SU-DHL-6 (cell line): ENCODE results near the gene RCOR2.

Experiments used
- H2AFZ ChIP-seq: fragments of 200-600 bp; sonication (generic); 2 replicates; pipeline ENCODE4 v1.6.1; 2014; ENCODE audit warnings: low read depth, mild to moderate bottlenecking, moderate library complexity, mixed read lengths, antibody characterized with exemption, low read length; ENCODE audit not compliant: severe bottlenecking
- H3F3A ChIP-seq: fragments of 200-600 bp; shearing (Covaris generic); 2 replicates; pipeline ENCODE4 v1.6.0; 2016; ENCODE audit warnings: antibody characterized with exemption, mild to moderate bottlenecking; ENCODE audit not compliant: insufficient read depth
- H3K27ac ChIP-seq: fragments of 200-600 bp; sonication (generic); 2 replicates; pipeline ENCODE4 v1.5.1; 2016; ENCODE audit warnings: low read depth, mild to moderate bottlenecking, low read length, moderate library complexity, mixed read lengths
- H3K27me3 ChIP-seq: fragments of 200-600 bp; sonication (generic), shearing (Covaris generic); 2 replicates; pipeline ENCODE4 v1.6.0; 2014; ENCODE audit warnings: mild to moderate bottlenecking, low read length
- H3K36me3 ChIP-seq: fragments of 200-600 bp; sonication (generic); 2 replicates; pipeline ENCODE4 v1.6.1; 2014; ENCODE audit warnings: mild to moderate bottlenecking, low read length, mixed read lengths
- H3K4me2 ChIP-seq: fragments of 300-600, 200-600 bp; shearing (Covaris generic), sonication (generic); 2 replicates; pipeline ENCODE4 v1.6.0; 2014; ENCODE audit warnings: low read length, low read depth, mild to moderate bottlenecking; ENCODE audit not compliant: poor library complexity, severe bottlenecking
- H3K4me3 ChIP-seq: fragments of 200-600 bp; sonication (generic); 2 replicates; pipeline ENCODE4 v1.5.1; 2014; ENCODE audit warnings: antibody characterized with exemption, low read length, mild to moderate bottlenecking, mixed read lengths; ENCODE audit not compliant: insufficient read depth, poor library complexity, severe bottlenecking
- H3K79me2 ChIP-seq: fragments of 200-600 bp; sonication (generic); 2 replicates; pipeline ENCODE4 v1.6.1; 2014; ENCODE audit warnings: mild to moderate bottlenecking, low read length, moderate library complexity; ENCODE audit not compliant: insufficient read depth
- H3K9ac ChIP-seq: fragments of 200-600 bp; sonication (generic); 2 replicates; pipeline ENCODE4 v1.7.0; 2014; ENCODE audit warnings: mild to moderate bottlenecking, low read length
- H3K9me2 ChIP-seq: fragments of 200-600 bp; sonication (generic); replicated peaks from 2 replicates; pipeline ENCODE4 v1.6.1; 2014; ENCODE audit warnings: low read length; ENCODE audit not compliant: insufficient read depth
- H3K9me3 ChIP-seq: fragments of 200-600 bp; sonication (generic); 2 replicates; pipeline ENCODE4 v1.6.1; 2014; ENCODE audit warnings: low read length, mixed read lengths; ENCODE audit not compliant: insufficient read depth
- H4K20me1 ChIP-seq: fragments of 200-600 bp; sonication (generic); 2 replicates; pipeline ENCODE4 v1.6.1; 2014; ENCODE audit warnings: low read depth, mild to moderate bottlenecking, antibody characterized with exemption, low read length, moderate library complexity, mixed read lengths
- CTCF ChIP-seq: fragments of 200-600 bp; sonication (generic); IDR thresholded peaks from one replicate; pipeline ENCODE4 v1.5.1; 2017; ENCODE audit warnings: antibody characterized with exemption, mild to moderate bottlenecking, low read length, moderate library complexity; ENCODE audit not compliant: insufficient read depth, poor library complexity, severe bottlenecking
- EZH2phosphoT487 ChIP-seq: fragments of 200-600 bp; sonication (generic), shearing (Covaris generic); conservative IDR thresholded peaks from 2 replicates; pipeline ENCODE4 v1.6.1; 2018; ENCODE audit warnings: mild to moderate bottlenecking, antibody characterized with exemption, low read length, moderate library complexity, mixed read lengths

Gene RCOR2

GRCh38 chr11:63933459-63933858 lies 16.5 kb upstream of the RCOR2 start:
- H3K9ac ChIP-seq: no peak overlapping the region
- no peak overlapping the region for H2AFZ ChIP-seq
- no peaks in the 10 kb centered on the region for H3F3A ChIP-seq
- no peaks in the 10 kb centered on the region for H3K36me3 ChIP-seq
- no peaks in the 10 kb centered on the region for H3K27me3 ChIP-seq
- H3K4me2 ChIP-seq: no peak overlapping the region
- no peaks in the 10 kb centered on the region for H3K9me3 ChIP-seq
- H3K4me3 ChIP-seq: no peak overlapping the region
- no peaks in the 10 kb centered on the region for H4K20me1 ChIP-seq
- no peaks in the 10 kb centered on the region for H3K9me2 ChIP-seq
- no peak overlapping the region for H3K27ac ChIP-seq
- no peak for TF ChIP-seq EZH2phosphoT487
- TF ChIP-seq CTCF: no peak
- no peaks in the 10 kb centered on the region for H3K79me2 ChIP-seq

GRCh38 chr11:63931876-63932275 lies 14.9 kb upstream of the RCOR2 start:
- Histone ChIP-seq H3K36me3 (no peaks in the 10 kb centered on the region), H3K4me3 (no peak overlapping the region), H3K9me2 (no peaks in the 10 kb centered on the region), H3K79me2 (no peaks in the 10 kb centered on the region), H3F3A (no peaks in the 10 kb centered on the region), H2AFZ (no peak overlapping the region), H3K9me3 (no peaks in the 10 kb centered on the region), H3K4me2 (no peak overlapping the region), H3K9ac (no peak overlapping the region), H4K20me1 (no peaks in the 10 kb centered on the region), H3K27ac (no peak overlapping the region), H3K27me3 (no peaks in the 10 kb centered on the region)
- no peak for TF ChIP-seq EZH2phosphoT487
- no peak for TF ChIP-seq CTCF

GRCh38 chr11:63931045-63931444 lies 14.1 kb upstream of the RCOR2 start:
- Histone ChIP-seq H4K20me1 (no peaks in the 10 kb centered on the region), H3K9me3 (no peaks in the 10 kb centered on the region), H3K9ac (no peak overlapping the region), H3K4me2 (no peak overlapping the region), H3K27ac (no peak overlapping the region), H3K36me3 (no peaks in the 10 kb centered on the region), H3K9me2 (no peaks in the 10 kb centered on the region), H3F3A (no peaks in the 10 kb centered on the region), H2AFZ (no peak overlapping the region), H3K27me3 (no peaks in the 10 kb centered on the region), H3K4me3 (no peak overlapping the region), H3K79me2 (no peaks in the 10 kb centered on the region)
- no peak for TF ChIP-seq EZH2phosphoT487
- TF ChIP-seq CTCF: no peak
